ENCODE measurements around the gene SAMD7. TPM values are rescaled to one million over a fixed set of nuclear protein-coding genes. Genes with fewer than 3 reads are reported as not detected.

Gene SAMD7
- total RNA-seq, 1 experiment from 2014 or later: not detected

DNA sequence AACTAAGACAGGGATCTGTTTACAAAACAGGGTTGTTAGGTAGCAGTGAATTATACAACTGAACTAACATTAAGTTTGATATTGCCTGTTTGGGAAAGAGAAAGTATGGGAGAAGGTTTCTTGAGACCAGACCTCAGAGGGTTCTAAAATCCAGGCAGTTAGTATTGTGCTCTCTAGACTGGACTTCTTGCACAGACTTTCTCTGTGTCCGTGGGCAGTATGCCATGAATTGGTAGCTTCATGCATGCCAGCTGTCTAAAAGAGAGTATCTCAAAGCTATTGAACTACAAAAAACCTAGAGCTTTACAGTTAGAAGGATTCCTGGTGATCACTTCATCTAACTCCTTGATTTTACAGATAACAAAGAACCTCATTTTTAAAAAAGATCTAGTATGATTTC is 12.5 kb downstream of the SAMD7 start (continued):
- TF ChIP-seq RELA (CRISPR knock-in tag; IDR thresholded peaks at IDR 0.05; ENCODE audit: borderline replicate concordance) (no peak), PREB (CRISPR knock-in tag; IDR thresholded peaks at IDR 0.05; ENCODE audit: borderline replicate concordance) (no peak), ARID4B (CRISPR knock-in tag; IDR thresholded peaks at IDR 0.05; ENCODE audit: borderline replicate concordance) (no peak), ATF6 (CRISPR knock-in tag; IDR thresholded peaks at IDR 0.05) (no peak)
- TF ChIP-seq, protein P1, sequence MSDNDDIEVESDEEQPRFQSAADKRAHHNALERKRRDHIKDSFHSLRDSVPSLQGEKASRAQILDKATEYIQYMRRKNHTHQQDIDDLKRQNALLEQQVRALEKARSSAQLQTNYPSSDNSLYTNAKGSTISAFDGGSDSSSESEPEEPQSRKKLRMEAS (CRISPR knock-in tag; IDR thresholded peaks at IDR 0.05): no peak
- TF ChIP-seq, protein P2, sequence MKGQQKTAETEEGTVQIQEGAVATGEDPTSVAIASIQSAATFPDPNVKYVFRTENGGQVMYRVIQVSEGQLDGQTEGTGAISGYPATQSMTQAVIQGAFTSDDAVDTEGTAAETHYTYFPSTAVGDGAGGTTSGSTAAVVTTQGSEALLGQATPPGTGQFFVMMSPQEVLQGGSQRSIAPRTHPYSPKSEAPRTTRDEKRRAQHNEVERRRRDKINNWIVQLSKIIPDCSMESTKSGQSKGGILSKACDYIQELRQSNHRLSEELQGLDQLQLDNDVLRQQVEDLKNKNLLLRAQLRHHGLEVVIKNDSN (CRISPR knock-in tag; IDR thresholded peaks at IDR 0.05): no peak

- ChIA-PET POLR2A (no interaction called here), CTCF (interaction anchor here (0.6 kb wide), 1 partner anchor 82 kb away, joined by 3 read pairs; no protein-coding TSS in a partner anchor)
- ATAC-seq: no peak
- Mint-ChIP-seq H3K4me3 (no peak overlapping the region), H3K36me3 (no peaks in the 10 kb centered on the region), H3K27me3 (ENCODE audit: low read depth) (peaks cover 3% of the 10 kb centered on the region; the same call in 1 of the 2 replicates), H3K4me1 (no peaks in the 10 kb centered on the region), H3K27ac (no peak overlapping the region), H3K9me3 (no peaks in the 10 kb centered on the region)
- DNase-seq (ENCODE audit: low spot score): no peak
- TF ChIP-seq GABPB1 (CRISPR knock-in tag; IDR thresholded peaks at IDR 0.05) (no peak), ZNF121 (CRISPR knock-in tag; IDR thresholded peaks at IDR 0.05) (no peak), NR2C2 (CRISPR knock-in tag; IDR thresholded peaks at IDR 0.05) (no peak), ETV6 (CRISPR knock-in tag; IDR thresholded peaks at IDR 0.05) (no peak), SMAD4 (CRISPR knock-in tag; IDR thresholded peaks at IDR 0.05) (no peak), MLX (CRISPR knock-in tag; IDR thresholded peaks at IDR 0.05) (no peak), PRRX2 (CRISPR knock-in tag; IDR thresholded peaks at IDR 0.05) (no peak), FOXP4 (CRISPR knock-in tag; IDR thresholded peaks at IDR 0.05) (no peak)
- TF ChIP-seq, protein P3, sequence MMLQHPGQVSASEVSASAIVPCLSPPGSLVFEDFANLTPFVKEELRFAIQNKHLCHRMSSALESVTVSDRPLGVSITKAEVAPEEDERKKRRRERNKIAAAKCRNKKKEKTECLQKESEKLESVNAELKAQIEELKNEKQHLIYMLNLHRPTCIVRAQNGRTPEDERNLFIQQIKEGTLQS (CRISPR knock-in tag; conservative IDR thresholded peaks at IDR 0.05): no peak
- TF ChIP-seq, protein P4, sequence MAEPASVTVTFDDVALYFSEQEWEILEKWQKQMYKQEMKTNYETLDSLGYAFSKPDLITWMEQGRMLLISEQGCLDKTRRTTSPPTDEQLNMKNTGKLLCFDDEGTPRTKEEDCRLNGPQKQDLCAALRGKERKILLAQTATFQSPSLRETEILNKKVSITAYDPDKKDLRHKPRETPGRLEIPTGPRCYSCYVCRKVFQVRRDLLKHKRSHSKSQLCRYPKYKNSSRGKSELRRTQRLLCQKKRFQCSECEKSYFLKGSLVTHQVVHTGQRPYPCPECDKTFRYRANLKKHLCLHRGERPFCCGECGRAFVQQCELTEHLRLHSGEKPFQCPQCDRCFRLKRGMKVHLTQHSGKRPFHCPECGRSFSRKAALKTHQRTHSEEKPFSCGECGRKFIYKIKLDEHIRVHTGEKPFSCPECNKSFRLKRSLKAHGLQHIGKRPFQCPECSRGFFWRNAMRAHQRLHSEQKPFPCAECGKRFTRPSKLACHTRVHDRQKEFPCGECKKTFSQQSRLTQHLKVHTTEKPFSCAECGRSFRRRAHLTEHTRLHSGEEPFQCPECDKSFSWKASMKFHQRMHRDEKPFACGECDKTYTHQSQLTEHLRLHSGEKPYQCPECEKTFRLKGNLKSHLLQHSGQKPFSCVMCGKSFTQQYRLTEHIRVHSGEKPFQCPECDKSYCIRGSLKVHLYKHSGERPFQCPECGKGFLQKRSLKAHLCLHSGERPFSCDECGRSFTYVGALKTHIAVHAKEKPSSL (CRISPR knock-in tag; conservative IDR thresholded peaks at IDR 0.05): no peak
- TF ChIP-seq, protein P5, sequence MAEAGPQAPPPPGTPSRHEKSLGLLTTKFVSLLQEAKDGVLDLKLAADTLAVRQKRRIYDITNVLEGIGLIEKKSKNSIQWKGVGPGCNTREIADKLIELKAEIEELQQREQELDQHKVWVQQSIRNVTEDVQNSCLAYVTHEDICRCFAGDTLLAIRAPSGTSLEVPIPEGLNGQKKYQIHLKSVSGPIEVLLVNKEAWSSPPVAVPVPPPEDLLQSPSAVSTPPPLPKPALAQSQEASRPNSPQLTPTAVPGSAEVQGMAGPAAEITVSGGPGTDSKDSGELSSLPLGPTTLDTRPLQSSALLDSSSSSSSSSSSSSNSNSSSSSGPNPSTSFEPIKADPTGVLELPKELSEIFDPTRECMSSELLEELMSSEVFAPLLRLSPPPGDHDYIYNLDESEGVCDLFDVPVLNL (CRISPR knock-in tag; IDR thresholded peaks at IDR 0.05; ENCODE audit: borderline replicate concordance, low read depth): no peak
Measured at GRCh38 chr3:169929830-169930519, 18.6 kb downstream of the SAMD7 start.

Measured in WTC11 (cell line).